Calu3 (cell line): ENCODE measurements around the gene TMEM196. TPM values are rescaled to one million over a fixed set of nuclear protein-coding genes. Genes with fewer than 3 reads are reported as not detected.

ENCODE experiments used
- BruUV-seq: library from RNA; stranded (reverse); fragments of 400-500 nt; replicated peaks from 2 replicates; lab custom pipeline; 2021; lab: Mats Ljungman, UMichigan
- CTCF ChIA-PET: fragments of 300-600 bp; sonication (Branson Sonifier 250); formaldehyde crosslinking; loops from one replicate; lab custom pipeline; 2022; ENCODE audit warnings: antibody characterized with exemption; lab: Charles Lee
- DNase-seq: peaks from one replicate; pipeline ENCODE4 v3.0.0; 2022
- H3K27ac Mint-ChIP-seq: one replicate; pipeline ENCODE4 v1.8.0; 2022; ENCODE audit warnings: mixed read lengths; ENCODE audit not compliant: unreplicated experiment
- H3K27me3 Mint-ChIP-seq: one replicate; pipeline ENCODE4 v1.8.0; 2022; ENCODE audit warnings: mixed read lengths; ENCODE audit not compliant: unreplicated experiment
- H3K36me3 Mint-ChIP-seq: one replicate; pipeline ENCODE4 v1.8.0; 2022; ENCODE audit warnings: mild to moderate bottlenecking, moderate library complexity, mixed read lengths; ENCODE audit not compliant: insufficient read depth, unreplicated experiment
- H3K4me1 Mint-ChIP-seq: one replicate; pipeline ENCODE4 v1.8.0; 2022; ENCODE audit warnings: mild to moderate bottlenecking, low read depth, mixed read lengths; ENCODE audit not compliant: unreplicated experiment
- H3K4me3 Mint-ChIP-seq: one replicate; pipeline ENCODE4 v1.8.0; 2022; ENCODE audit warnings: mild to moderate bottlenecking, low read depth, moderate library complexity, mixed read lengths; ENCODE audit not compliant: unreplicated experiment
- H3K9me3 Mint-ChIP-seq: one replicate; pipeline ENCODE4 v1.8.0; 2022; ENCODE audit warnings: low read depth, mixed read lengths; ENCODE audit not compliant: unreplicated experiment
- intact Hi-C: fragments of 100-400 bp; cut with micrococcal nuclease; formaldehyde crosslinking; loops from one replicate; pipeline ENCODE4 v1.10.0; 2022; ENCODE audit not compliant: unreplicated experiment
- total RNA-seq: library from RNA; stranded (reverse); gene quantifications from 2 replicates; pipeline ENCODE4 v1.2.3, GENCODE V29; 2022
- TF ChIP-seq, protein P1 (sequence below): fragments of 200-600 bp; IDR thresholded peaks from one replicate; pipeline ENCODE4 v1.8.0; 2022; ENCODE audit warnings: antibody characterized with exemption; ENCODE audit not compliant: unreplicated experiment

Gene TMEM196
- total RNA-seq, 1 experiment from 2014 or later: not detected

DNA sequence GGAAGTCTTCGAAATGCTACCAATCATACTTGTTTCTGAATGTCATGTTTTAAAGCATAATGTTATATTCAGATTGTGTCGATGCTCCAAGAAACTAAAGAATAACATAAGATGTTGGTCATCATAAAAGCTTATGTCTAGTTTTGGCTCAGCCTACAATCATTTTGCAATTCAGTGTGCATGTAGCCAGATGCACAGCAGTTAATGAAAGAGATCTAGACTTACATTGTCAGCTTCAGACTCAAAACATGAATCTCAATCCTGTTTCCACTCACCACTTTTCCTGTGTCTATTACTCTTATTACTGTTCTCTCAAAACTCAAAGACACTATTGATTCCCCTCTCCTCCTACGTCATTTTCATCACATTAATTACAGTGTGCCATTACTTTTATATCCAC lies 21.4 kb downstream of the TMEM196 start:
- no peak overlapping the region for H3K4me3 Mint-ChIP-seq
- H3K27ac Mint-ChIP-seq: no peak overlapping the region
- no peaks in the 10 kb centered on the region for H3K36me3 Mint-ChIP-seq
- H3K27me3 Mint-ChIP-seq: no peaks in the 10 kb centered on the region
- intact Hi-C loops: no loop called here
- CTCF ChIA-PET: interaction anchor here (1.1 kb wide), 1 partner anchor 846 kb away, joined by 5 read pairs; no protein-coding TSS in a partner anchor
- no peaks in the 10 kb centered on the region for H3K9me3 Mint-ChIP-seq
- TF ChIP-seq, protein P1, sequence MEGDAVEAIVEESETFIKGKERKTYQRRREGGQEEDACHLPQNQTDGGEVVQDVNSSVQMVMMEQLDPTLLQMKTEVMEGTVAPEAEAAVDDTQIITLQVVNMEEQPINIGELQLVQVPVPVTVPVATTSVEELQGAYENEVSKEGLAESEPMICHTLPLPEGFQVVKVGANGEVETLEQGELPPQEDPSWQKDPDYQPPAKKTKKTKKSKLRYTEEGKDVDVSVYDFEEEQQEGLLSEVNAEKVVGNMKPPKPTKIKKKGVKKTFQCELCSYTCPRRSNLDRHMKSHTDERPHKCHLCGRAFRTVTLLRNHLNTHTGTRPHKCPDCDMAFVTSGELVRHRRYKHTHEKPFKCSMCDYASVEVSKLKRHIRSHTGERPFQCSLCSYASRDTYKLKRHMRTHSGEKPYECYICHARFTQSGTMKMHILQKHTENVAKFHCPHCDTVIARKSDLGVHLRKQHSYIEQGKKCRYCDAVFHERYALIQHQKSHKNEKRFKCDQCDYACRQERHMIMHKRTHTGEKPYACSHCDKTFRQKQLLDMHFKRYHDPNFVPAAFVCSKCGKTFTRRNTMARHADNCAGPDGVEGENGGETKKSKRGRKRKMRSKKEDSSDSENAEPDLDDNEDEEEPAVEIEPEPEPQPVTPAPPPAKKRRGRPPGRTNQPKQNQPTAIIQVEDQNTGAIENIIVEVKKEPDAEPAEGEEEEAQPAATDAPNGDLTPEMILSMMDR: no peak
- DNase-seq: no peak
- no TSS peak for BruUV-seq
- peaks cover 26% of the 10 kb centered on the region for H3K4me1 Mint-ChIP-seq

DNA sequence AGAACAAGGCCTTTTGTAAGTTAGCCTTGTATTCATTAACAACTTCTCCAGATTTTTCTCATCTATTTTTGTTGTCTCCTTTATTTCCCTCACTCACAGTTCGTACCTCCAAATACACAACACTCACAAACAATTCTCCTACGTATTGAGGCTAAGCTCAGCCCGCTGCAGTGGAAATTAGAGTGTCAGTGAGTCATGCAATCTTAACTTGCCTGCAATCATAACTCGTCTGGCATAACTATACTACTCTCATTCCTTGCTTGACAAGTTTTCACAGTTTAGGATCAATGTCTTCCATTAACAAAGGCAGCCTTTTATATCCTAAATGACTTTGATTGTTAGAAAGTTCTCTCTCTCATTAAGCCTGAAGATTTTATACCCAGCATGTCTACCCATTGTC lies 23.8 kb downstream of the TMEM196 start:
- Mint-ChIP-seq H3K9me3 (no peaks in the 10 kb centered on the region), H3K4me1 (peaks cover 26% of the 10 kb centered on the region), H3K4me3 (peak overlapping the region; percentile 57), H3K27me3 (no peaks in the 10 kb centered on the region), H3K27ac (peak overlapping the region; percentile 93), H3K36me3 (no peaks in the 10 kb centered on the region)
- intact Hi-C loops: loop anchor here (1.0 to 10.0 kb wide), 7 partner anchors 223 to 849 kb away; partner anchors contain the start of gene MACC1
- no TSS peak for BruUV-seq
- CTCF ChIA-PET: interaction anchor here (0.6 to 1.3 kb wide), 5 partner anchors 26 to 905 kb away, joined by 3 to 8 read pairs (median 4); no protein-coding TSS in a partner anchor
- TF ChIP-seq, protein P1: no peak
- DNase-seq: peak; percentile 41

DNA sequence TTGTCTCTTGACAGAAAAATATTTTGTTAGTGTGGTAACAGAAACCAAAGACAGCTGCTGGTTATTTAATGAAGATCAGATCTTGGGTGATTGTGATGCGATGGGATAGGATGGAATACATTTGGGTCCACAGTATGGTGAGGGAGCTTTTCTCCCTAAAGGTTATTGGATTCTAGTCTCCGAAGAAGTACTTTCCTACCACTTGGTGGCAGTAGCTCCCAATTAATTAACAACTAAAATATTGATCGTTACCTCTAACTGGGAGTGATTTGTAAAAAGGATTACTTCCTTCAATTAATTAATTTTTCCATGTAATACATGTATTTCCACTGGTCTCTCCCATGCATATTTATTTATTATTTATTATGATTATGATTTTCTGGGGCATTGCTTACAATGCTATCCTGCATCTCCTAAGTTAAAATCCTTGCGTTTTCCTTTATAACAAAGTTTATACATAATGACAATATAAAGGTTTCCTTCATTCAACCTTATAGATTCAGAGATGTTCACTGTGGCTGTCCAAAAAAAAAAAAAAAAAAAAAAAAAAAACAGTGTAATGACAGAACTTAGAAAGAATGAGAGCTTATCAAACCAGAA lies 25.6 kb downstream of the TMEM196 start:
- Mint-ChIP-seq H3K4me1 (peaks cover 26% of the 10 kb centered on the region), H3K27me3 (no peaks in the 10 kb centered on the region), H3K27ac (no peak overlapping the region), H3K4me3 (no peak overlapping the region), H3K9me3 (no peaks in the 10 kb centered on the region), H3K36me3 (no peaks in the 10 kb centered on the region)
- DNase-seq: peak; percentile 39
- TF ChIP-seq, protein P1: peak; percentile 86
- no TSS peak for BruUV-seq
- CTCF ChIA-PET: interaction anchor here (0.6 to 3.5 kb wide), 21 partner anchors 34 to 986 kb away, joined by 3 to 53 read pairs (median 4); no protein-coding TSS in a partner anchor
- intact Hi-C loops: loop anchor here (1.0 to 10.0 kb wide), 7 partner anchors 224 to 579 kb away; partner anchors contain the start of gene MACC1

DNA sequence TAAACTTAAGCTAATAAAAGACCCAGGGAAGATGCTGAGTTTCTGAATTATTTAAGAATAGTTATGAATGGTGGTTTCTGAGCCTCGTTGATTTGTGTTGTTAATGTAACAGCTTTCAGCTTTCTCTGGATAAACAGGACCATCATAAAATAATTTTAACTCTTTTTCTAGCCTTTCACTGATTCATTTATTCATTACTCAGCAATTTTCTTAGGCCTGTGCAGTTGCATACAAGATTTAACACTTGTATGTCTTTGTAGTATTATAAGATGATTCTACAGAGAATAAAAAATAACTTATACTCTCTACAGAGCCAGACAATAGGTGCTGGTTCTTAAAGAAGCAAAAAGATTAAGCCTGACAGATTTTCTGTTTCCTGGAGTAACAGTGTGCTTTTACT lies 29.3 kb downstream of the TMEM196 start:
- Mint-ChIP-seq H3K27ac (no peak overlapping the region), H3K4me1 (peaks cover 14% of the 10 kb centered on the region), H3K9me3 (no peaks in the 10 kb centered on the region), H3K27me3 (no peaks in the 10 kb centered on the region), H3K36me3 (no peaks in the 10 kb centered on the region), H3K4me3 (no peak overlapping the region)
- CTCF ChIA-PET: no interaction called here
- TF ChIP-seq, protein P1: no peak
- DNase-seq: no peak
- intact Hi-C loops: loop anchor here (10.0 kb wide), 1 partner anchor 411 kb away; no protein-coding TSS in a partner anchor
- BruUV-seq: no TSS peak
